ENCODE data around the gene PDIK1L.

The PDIK1L gene

GRCh38 chr1:26125382-26125781 lies 13.8 kb downstream of the PDIK1L start:
- Histone ChIP-seq H3K36me3 (no peaks in the 10 kb centered on the region), H3K27me3 (no peaks in the 10 kb centered on the region), H3K9me3 (no peaks in the 10 kb centered on the region), H3K4me3 (ENCODE audit: low read depth in 1 of 2, low read length in 1 of 2) (no peak overlapping the region), H3K27ac (peak overlapping the region; percentile 85), H3K4me1 (ENCODE audit: control insufficient read depth in 1 of 2, insufficient read depth in 1 of 2, low read depth in 1 of 2, low read length in 1 of 2) (peaks cover 81% of the 10 kb centered on the region in 2 experiments)
- no peak for TF ChIP-seq CTCF (IDR thresholded peaks at IDR 0.05)

- Histone ChIP-seq H3K27ac (peak overlapping the region; percentile 85), H3K4me3 (ENCODE audit: low read depth in 1 of 2, low read length in 1 of 2) (peak overlapping the region; percentile 48 to 50)
Measured at GRCh38 chr1:26125946-26126320, 14.3 kb downstream of the PDIK1L start.

GRCh38 chr1:26126321-26127084 lies 14.9 kb downstream of the PDIK1L start:
- TF ChIP-seq CTCF (IDR thresholded peaks at IDR 0.05): no peak
- Histone ChIP-seq H3K36me3 (no peaks in the 10 kb centered on the region), H3K27ac (peak overlapping the region; percentile 85), H3K4me3 (ENCODE audit: low read depth in 1 of 2, low read length in 1 of 2) (peak overlapping the region; percentile 48 to 50), H3K4me1 (ENCODE audit: control insufficient read depth in 1 of 2, insufficient read depth in 1 of 2, low read depth in 1 of 2, low read length in 1 of 2) (peaks cover 71 to 72% of the 10 kb centered on the region in 2 experiments), H3K9me3 (no peaks in the 10 kb centered on the region), H3K27me3 (no peaks in the 10 kb centered on the region)

More at GRCh38 chr1:26125946-26126320, 14.3 kb downstream of the PDIK1L start:
- Histone ChIP-seq H3K4me1 (ENCODE audit: control insufficient read depth in 1 of 2, insufficient read depth in 1 of 2, low read depth in 1 of 2, low read length in 1 of 2) (peaks cover 77 to 78% of the 10 kb centered on the region in 2 experiments), H3K36me3 (no peaks in the 10 kb centered on the region), H3K9me3 (no peaks in the 10 kb centered on the region), H3K27me3 (no peaks in the 10 kb centered on the region)
- TF ChIP-seq CTCF (IDR thresholded peaks at IDR 0.05): no peak

GRCh38 chr1:26127235-26128163 lies 15.9 kb downstream of the PDIK1L start:
- Histone ChIP-seq H3K4me3 (ENCODE audit: low read depth in 1 of 2, low read length in 1 of 2) (peak overlapping the region; percentile 48 to 50), H3K27ac (peak overlapping the region; percentile 85), H3K27me3 (no peaks in the 10 kb centered on the region), H3K36me3 (no peaks in the 10 kb centered on the region), H3K9me3 (no peaks in the 10 kb centered on the region), H3K4me1 (ENCODE audit: control insufficient read depth in 1 of 2, insufficient read depth in 1 of 2, low read depth in 1 of 2, low read length in 1 of 2) (peaks cover 61 to 62% of the 10 kb centered on the region in 2 experiments)
- no peak for TF ChIP-seq CTCF (IDR thresholded peaks at IDR 0.05)

GRCh38 chr1:26129778-26130177 lies 18.2 kb downstream of the PDIK1L start:
- Histone ChIP-seq H3K27ac (no peak overlapping the region), H3K9me3 (no peaks in the 10 kb centered on the region), H3K4me1 (ENCODE audit: control insufficient read depth in 1 of 2, insufficient read depth in 1 of 2, low read depth in 1 of 2, low read length in 1 of 2) (peaks cover 39% of the 10 kb centered on the region in 2 experiments), H3K36me3 (no peaks in the 10 kb centered on the region), H3K4me3 (ENCODE audit: low read depth in 1 of 2, low read length in 1 of 2) (no peak overlapping the region), H3K27me3 (no peaks in the 10 kb centered on the region)
- no peak for TF ChIP-seq CTCF (IDR thresholded peaks at IDR 0.05)

Measured in neutrophil (primary cell).